NCI-H2081 treated with DMSO at 0.1 percent for 48 hours (cell line): Measurements from ENCODE around the gene GYG1.

Experiments
- DNase-seq: peaks from one replicate; lab custom pipeline; 2025; lab: John Stamatoyannopoulos, UW

Gene GYG1

DNA sequence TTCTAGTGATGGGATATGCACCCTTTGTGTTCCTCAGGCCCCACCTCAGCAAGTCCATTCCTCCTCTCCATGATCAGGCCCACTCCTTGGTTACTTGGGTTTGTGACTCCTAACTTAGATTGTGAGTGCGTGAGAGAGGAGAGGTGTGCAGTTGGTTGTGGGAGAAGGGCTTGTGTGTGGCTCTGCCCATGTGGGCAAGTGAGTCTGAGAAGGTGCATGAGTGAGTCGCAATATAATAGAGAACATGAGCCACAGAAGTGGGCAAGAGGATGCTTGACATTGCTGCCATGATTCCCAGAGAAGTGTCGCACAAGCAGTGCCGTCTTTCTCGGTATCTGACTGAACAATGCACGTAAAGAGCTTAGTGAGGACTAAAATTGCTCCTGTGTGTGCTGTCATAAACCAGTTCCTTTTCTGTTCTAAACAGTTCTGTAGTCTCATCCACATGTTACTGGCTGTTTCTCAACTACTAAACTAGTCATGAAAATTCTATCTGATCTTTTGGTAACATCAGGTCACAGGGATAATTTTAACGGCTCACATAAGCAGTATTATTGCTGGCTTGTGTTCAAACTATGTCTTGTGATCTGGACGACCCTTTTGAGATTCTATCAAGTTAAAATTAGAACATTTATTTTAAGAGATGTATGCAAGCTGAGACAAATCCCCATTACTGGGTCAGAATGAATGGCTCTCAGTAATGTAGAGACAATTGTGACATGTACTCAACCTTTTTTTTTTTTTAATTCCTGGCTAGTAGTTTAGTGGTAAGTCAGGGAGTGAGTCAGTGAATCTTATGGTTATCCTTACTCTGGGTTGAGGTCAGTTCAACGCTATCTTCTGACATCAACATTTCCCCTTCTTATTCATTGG, 25.6 kb downstream of the GYG1 start:
- DNase-seq, result no peak

DNA sequence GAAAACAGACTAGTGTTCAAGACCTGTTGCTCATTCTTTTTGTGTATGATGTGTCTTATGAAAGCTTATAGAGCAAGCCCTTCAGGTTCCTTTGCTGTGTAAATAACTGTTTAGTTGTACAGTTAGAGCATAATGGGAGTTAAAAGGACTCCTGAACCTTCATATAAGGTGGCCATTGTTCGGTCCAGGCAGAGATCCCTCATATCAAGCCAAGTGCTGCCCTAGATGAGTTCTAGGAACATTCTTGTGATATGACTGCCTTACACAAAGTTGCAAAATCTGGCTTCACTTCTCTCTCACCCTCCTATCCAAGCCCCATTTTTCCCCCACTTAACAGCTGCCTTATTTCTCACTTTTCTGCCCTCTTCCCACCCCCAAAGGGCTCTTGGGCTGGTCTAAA, 26.9 kb downstream of the GYG1 start:
- no peak for DNase-seq

- DNase-seq, result no peak
Measured at GRCh38 chr3:149019580-149019979, 28.2 kb downstream of the GYG1 start.

GRCh38 chr3:149020196-149020838, 29.0 kb downstream of the GYG1 start:
- DNase-seq, result no peak

DNA sequence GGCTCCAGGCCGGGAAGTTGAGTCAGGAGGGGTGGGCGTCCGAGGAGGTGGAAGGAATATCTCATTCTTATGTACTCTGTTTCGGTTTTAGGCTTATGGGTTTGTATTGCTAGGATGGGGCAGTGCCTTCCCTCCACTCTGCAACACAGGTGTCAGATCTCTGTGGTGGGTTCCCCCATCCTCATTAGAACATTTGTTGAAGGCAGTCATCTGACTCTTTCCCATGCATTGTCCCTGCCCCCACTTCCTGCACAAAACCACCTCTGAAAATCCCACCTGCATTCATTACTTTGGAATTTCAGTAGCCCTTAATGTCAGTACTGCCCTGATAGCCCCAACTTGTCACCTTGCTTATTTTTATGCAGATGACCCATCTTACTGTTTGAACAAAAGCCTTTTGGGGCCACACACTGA, 29.5 kb downstream of the GYG1 start:
- no peak for DNase-seq

GRCh38 chr3:149021830-149022229, 30.5 kb downstream of the GYG1 start:
- no peak for DNase-seq

GRCh38 chr3:149023951-149024350, 32.6 kb downstream of the GYG1 start:
- DNase-seq, result no peak

- DNase-seq, result no peak
Measured at GRCh38 chr3:149026718-149027117, 35.4 kb downstream of the GYG1 start.

DNA sequence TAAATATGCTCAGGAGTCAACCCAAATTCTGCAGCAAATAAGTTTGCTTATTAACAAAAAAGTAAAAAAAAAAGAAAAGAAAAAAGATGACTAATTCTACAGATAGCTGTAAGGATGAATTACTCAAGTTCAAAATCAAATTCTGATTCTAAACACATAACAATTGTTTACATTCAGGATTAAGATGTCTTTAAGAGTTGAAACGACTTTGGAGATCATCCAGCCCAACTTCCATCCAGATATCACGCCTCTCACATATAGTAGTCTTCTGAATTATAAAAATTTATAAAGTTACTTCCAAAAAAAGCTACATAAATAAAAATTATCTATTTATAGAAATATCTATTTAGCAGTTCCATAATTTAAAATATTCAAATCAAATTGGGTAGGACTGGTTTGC, 39.8 kb downstream of the GYG1 start:
- DNase-seq, result no peak

GRCh38 chr3:149037684-149038083, 46.3 kb downstream of the GYG1 start:
- no peak for DNase-seq

DNA sequence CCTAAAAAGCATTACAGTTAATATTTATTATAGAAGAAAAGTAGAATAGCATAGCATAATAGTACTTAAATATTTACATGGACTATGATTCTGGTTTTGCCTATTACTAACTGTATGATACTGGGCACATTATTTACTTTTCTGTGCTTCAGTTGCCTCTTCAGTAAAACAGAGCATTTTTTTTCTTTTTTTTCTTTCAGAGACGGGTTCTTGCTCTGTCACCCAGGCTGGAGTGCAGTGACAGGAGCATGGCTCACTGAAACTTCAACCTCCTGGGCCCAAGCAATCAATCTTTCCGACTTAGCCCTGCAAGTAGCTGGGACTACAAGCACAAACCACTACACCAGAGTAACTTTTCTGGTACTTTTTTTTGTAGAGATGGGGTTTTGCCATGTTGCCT, 47.0 kb downstream of the GYG1 start:
- DNase-seq, result no peak

DNA sequence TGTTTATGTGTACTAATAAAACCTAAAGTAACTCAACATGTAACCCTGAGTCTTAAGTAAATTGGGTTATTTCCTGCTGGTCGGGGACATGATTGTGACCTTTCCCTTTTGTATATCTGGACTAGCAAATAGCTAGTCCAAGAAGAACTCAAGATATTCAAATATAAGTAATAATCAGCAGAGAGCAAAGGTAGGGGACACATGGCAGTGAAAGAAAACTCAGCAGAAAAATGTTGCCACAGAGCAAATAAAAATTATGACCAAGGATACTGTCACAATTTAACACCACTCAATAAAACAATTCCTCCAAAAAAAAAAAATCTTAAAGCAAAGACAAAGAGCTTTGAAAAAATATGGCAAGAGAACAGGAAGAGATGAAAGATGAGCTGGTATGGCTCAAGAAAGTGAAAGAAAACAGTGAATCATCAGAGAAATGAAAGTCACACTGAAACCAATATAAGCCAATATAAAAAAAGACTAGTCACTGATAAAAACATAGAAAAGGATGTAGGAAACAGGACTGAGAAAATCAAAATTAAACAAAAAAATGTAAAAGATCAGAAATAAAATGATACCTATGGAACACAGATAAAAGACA, 51.5 kb downstream of the GYG1 start:
- DNase-seq, result no peak

- DNase-seq, result no peak
Measured at GRCh38 chr3:149044339-149045083, 53.2 kb downstream of the GYG1 start.

DNA sequence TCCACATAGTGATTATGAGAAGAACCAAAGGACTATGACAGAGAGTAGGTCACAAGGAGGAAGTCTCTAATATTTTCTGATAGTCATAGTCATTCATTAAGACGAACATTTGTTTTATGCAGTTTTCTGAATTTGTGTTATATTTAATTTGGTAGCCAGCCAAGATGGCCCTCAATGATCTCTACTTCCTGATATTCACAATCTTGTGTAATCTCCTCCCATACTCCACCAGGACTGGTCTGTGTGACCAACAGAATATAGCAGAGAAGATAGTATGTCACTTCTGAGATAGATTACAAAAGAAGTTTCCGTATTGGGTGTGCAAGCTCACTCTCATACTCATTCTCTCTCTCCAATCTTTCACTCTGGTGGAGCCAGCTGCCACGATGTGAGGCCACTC, 64.2 kb downstream of the GYG1 start:
- DNase-seq, result no peak

GRCh38 chr3:149058198-149058597, 66.9 kb downstream of the GYG1 start:
- DNase-seq, result no peak

DNA sequence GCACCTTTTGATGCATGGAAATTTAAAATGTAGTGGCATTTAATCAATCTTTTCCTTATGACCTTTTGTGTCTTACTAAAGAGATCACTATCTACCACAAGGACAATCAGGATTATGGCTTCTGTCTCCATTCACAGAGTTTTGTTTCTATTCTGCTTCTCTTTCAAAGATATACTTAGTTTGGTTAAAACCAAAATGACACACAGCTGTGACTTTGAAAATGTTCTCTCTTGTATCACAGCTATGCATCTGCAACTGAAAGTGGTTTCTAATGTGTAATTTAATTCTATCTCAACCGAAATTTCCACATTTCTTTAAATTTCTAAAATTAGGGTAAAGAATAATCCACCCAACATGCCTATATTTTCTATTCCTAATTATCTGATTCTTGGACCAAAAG, 67.3 kb downstream of the GYG1 start:
- DNase-seq, result no peak

DNA sequence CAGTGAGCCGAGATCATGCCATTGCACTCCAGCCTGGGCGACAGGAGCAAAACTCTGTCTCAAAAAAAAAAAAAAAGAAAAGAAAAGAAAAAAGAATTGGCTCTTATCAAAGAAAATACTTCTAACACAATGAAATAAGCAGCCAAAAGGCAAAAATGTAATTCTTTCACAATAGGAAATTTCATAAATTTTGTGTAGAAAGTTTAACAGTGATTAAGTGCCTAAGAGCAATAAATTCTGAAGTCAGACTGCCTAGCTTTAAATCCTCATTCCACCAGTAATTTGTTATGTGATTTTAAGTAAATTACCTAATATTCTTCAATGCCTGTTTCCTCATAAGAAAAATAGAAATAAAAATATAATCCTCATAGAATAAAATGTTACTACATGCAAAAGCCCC, 70.4 kb downstream of the GYG1 start:
- no peak for DNase-seq

DNA sequence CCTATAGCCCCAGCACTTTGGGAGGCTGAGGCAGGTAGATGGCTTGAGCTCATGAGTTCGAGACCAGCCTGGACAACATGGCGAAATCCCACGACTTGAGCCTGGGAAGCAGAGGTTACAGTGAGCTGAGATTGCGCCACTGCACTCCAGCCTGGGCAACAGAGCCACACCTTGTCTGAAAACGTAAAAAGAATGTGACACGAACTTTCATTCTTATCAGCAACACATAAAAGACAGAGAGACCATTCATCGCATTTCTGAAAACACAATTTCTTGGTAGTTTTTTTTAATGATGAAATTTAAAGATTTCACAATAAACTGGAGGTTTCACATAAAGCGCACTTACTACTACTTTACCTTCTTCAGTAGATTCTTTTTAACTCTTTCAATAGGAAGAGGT, 76.5 kb downstream of the GYG1 start:
- no peak for DNase-seq
